H9 (cell line): ENCODE results near the gene NECTIN1. TPM values are rescaled to one million over a fixed set of nuclear protein-coding genes. Genes with fewer than 3 reads are reported as not detected.

ENCODE experiments used
- DNase-seq: peaks from one replicate; pipeline ENCODE4 v3.0.0-alpha.2; 2017
- H2AFZ ChIP-seq: one replicate; pipeline ENCODE4 v1.6.1; 2013; ENCODE audit warnings: mild to moderate bottlenecking, low read length, control low read depth, moderate library complexity
- H2AK5ac ChIP-seq: 2 replicates; pipeline ENCODE4 v1.6.1; 2013; ENCODE audit warnings: low read length, control low read depth, mixed read lengths; ENCODE audit not compliant: insufficient read length
- H2BK120ac ChIP-seq: one replicate; pipeline ENCODE4 v1.6.1; 2013; ENCODE audit warnings: low read depth, mild to moderate bottlenecking, low read length, control low read depth, inconsistent platforms; ENCODE audit not compliant: poor library complexity, severe bottlenecking
- H2BK12ac ChIP-seq: 2 replicates; pipeline ENCODE4 v1.6.1; 2013; ENCODE audit warnings: low read length, control low read depth, mixed read lengths, low read depth; ENCODE audit not compliant: insufficient read length
- H2BK15ac ChIP-seq: 2 replicates; pipeline ENCODE4 v1.6.1; 2013; ENCODE audit warnings: low read depth, low read length, control low read depth
- H2BK20ac ChIP-seq: one replicate; pipeline ENCODE4 v1.6.1; 2013; ENCODE audit warnings: low read depth, mild to moderate bottlenecking, low read length, control low read depth, inconsistent platforms; ENCODE audit not compliant: poor library complexity, severe bottlenecking
- H2BK5ac ChIP-seq: 2 replicates; pipeline ENCODE4 v1.6.1; 2013; ENCODE audit warnings: low read length, control low read depth, mixed read lengths; ENCODE audit not compliant: insufficient read length
- H3K14ac ChIP-seq: 2 replicates; pipeline ENCODE4 v1.6.1; 2013; ENCODE audit warnings: low read length, control low read depth; ENCODE audit not compliant: insufficient read depth
- H3K18ac ChIP-seq: 2 replicates; pipeline ENCODE4 v1.6.1; 2013; ENCODE audit warnings: low read depth, mild to moderate bottlenecking, mixed read lengths, low read length, control low read depth; ENCODE audit not compliant: insufficient read length
- H3K23ac ChIP-seq: 2 replicates; pipeline ENCODE4 v1.6.1; 2013; ENCODE audit warnings: low read length, control low read depth, mixed read lengths, low read depth; ENCODE audit not compliant: insufficient read length
- H3K23me2 ChIP-seq: 2 replicates; pipeline ENCODE4 v1.6.1; 2013; ENCODE audit warnings: low read depth, mild to moderate bottlenecking, mixed read lengths, low read length, control low read depth; ENCODE audit not compliant: insufficient read length, poor library complexity, severe bottlenecking
- H3K27ac ChIP-seq: 2 replicates; pipeline ENCODE4 v1.5.1; 2013; ENCODE audit warnings: low read length, control low read depth, mixed read lengths, low read depth; ENCODE audit not compliant: insufficient read length
- H3K27me3 ChIP-seq: 2 replicates; pipeline ENCODE4 v1.6.1; 2013; ENCODE audit warnings: low read length, control low read depth, inconsistent platforms; ENCODE audit not compliant: insufficient read depth
- H3K4ac ChIP-seq: 2 replicates; pipeline ENCODE4 v1.6.1; 2013; ENCODE audit warnings: low read depth, mild to moderate bottlenecking, control low read depth, inconsistent platforms, low read length, moderate library complexity
- H3K4me1 ChIP-seq: 2 replicates; pipeline ENCODE4 v1.6.1; 2013; ENCODE audit warnings: low read length, control low read depth, inconsistent platforms; ENCODE audit not compliant: insufficient read depth
- H3K4me2 ChIP-seq: 2 replicates; pipeline ENCODE4 v1.6.1; 2013; ENCODE audit warnings: low read length, control low read depth, mixed read lengths; ENCODE audit not compliant: insufficient read length, insufficient read depth
- H3K56ac ChIP-seq: 2 replicates; pipeline ENCODE4 v1.6.1; 2013; ENCODE audit warnings: low read depth, mild to moderate bottlenecking, mixed read lengths, low read length, control low read depth; ENCODE audit not compliant: insufficient read length
- H3K79me1 ChIP-seq: 2 replicates; pipeline ENCODE4 v1.6.1; 2013; ENCODE audit warnings: low read depth, mild to moderate bottlenecking, moderate library complexity, low read length, control low read depth, inconsistent platforms; ENCODE audit not compliant: insufficient read depth, poor library complexity, severe bottlenecking
- H3K79me2 ChIP-seq: 2 replicates; pipeline ENCODE4 v1.6.1; 2013; ENCODE audit warnings: low read length, control low read depth, inconsistent platforms; ENCODE audit not compliant: insufficient read depth
- H3K9ac ChIP-seq: 2 replicates; pipeline ENCODE4 v1.6.1; 2013; ENCODE audit warnings: low read length, control low read depth, mixed read lengths; ENCODE audit not compliant: insufficient read length; ENCODE audit errors: extremely low read depth
- H3K9me3 ChIP-seq: one replicate; pipeline ENCODE4 v1.6.1; 2013; ENCODE audit warnings: low read depth, low read length, inconsistent platforms; ENCODE audit not compliant: control insufficient read depth
- H3T11ph ChIP-seq: one replicate; pipeline ENCODE4 v1.6.1; 2013; ENCODE audit warnings: mild to moderate bottlenecking, low read length, control low read depth, inconsistent platforms
- H4K20me1 ChIP-seq: one replicate; pipeline ENCODE4 v1.6.1; 2013; ENCODE audit not compliant: control insufficient read depth, insufficient read length, insufficient read depth
- H4K5ac ChIP-seq: 2 replicates; pipeline ENCODE4 v1.6.1; 2013; ENCODE audit warnings: low read depth, mild to moderate bottlenecking, mixed read lengths, low read length, control low read depth; ENCODE audit not compliant: insufficient read length
- H4K8ac ChIP-seq: replicated peaks from 2 replicates; pipeline ENCODE4 v1.6.1; 2013; ENCODE audit warnings: low read length, control low read depth, mixed read lengths, low read depth; ENCODE audit not compliant: insufficient read length
- H4K91ac ChIP-seq: 2 replicates; pipeline ENCODE4 v1.6.1; 2013; ENCODE audit warnings: low read depth, mild to moderate bottlenecking, moderate library complexity, mixed read lengths, low read length, control low read depth; ENCODE audit not compliant: insufficient read length
- H3K27ac Mint-ChIP-seq, 3 experiments: 2 replicates in 2 of 3; 3 replicates in 1 of 3; pipeline ENCODE4 v1.8.0; 2020 to 2021; ENCODE audit warnings: mixed read lengths in 3 of 3, mild to moderate bottlenecking in 1 of 3, moderate library complexity in 1 of 3
- H3K27me3 Mint-ChIP-seq: 2 replicates; pipeline ENCODE4 v1.8.0; 2021; ENCODE audit warnings: low read depth, mild to moderate bottlenecking, moderate library complexity, mixed read lengths
- H3K36me3 Mint-ChIP-seq, 3 experiments: 2 replicates in 2 of 3; 3 replicates in 1 of 3; pipeline ENCODE4 v1.8.0; 2020 to 2021; ENCODE audit warnings: low read depth in 3 of 3, mixed read lengths in 3 of 3; ENCODE audit not compliant: insufficient read depth in 1 of 3
- H3K4me1 Mint-ChIP-seq, 2 experiments: 2 replicates each; pipeline ENCODE4 v1.8.0; 2020; ENCODE audit warnings: mixed read lengths in 2 of 2
- H3K4me3 Mint-ChIP-seq, 2 experiments: 2 replicates in 1 of 2; 3 replicates in 1 of 2; pipeline ENCODE4 v1.8.0; 2020 to 2021; ENCODE audit warnings: mild to moderate bottlenecking in 2 of 2, mixed read lengths in 2 of 2, moderate library complexity in 1 of 2
- H3K9me3 Mint-ChIP-seq, 2 experiments: 2 replicates in 1 of 2; 3 replicates in 1 of 2; pipeline ENCODE4 v1.8.0; 2020; ENCODE audit warnings: mild to moderate bottlenecking in 2 of 2, mixed read lengths in 2 of 2, moderate library complexity in 1 of 2
- WGBS: extraction: QIAGEN DNeasy Blood & Tissue Kit; methylation state at CpG from one replicate; pipeline ENCODE4 v1.1.7; 2013; ENCODE audit warnings: missing lambda C conversion rate, low lambda C conversion rate, mixed read lengths; ENCODE audit not compliant: insufficient read length; ENCODE audit errors: extremely low coverage; 5-methylcytosine and 5-hydroxymethylcytosine counted together
- total RNA-seq: library from RNA; stranded (reverse); gene quantifications from 2 replicates; pipeline ENCODE4 v1.2.1, GENCODE V29; 2021
- TF ChIP-seq, protein P1 (sequence below): fragments of 200-600 bp; sonication (generic); conservative IDR thresholded peaks from 3 replicates; pipeline ENCODE4 v1.8.0; 2021; ENCODE audit warnings: antibody characterized with exemption, mild to moderate bottlenecking

NECTIN1 gene
- total RNA-seq, 1 experiment from 2014 or later: 113 TPM

GRCh38 chr11:119678351-119678750, 50.6 kb downstream of the NECTIN1 start:
- Mint-ChIP-seq H3K27ac (no peak overlapping the region), H3K27me3 (peaks cover 2% of the 10 kb centered on the region; the same call in 1 of the 2 replicates), H3K4me3 (no peak overlapping the region), H3K9me3 (peaks cover 13 to 18% of the 10 kb centered on the region in 2 experiments; a peak in 4 of 5 replicates), H3K4me1 (peaks cover 13 to 26% of the 10 kb centered on the region in 2 experiments), H3K36me3 (peaks cover 59 to 70% (median 66%) of the 10 kb centered on the region in 3 experiments)
- Histone ChIP-seq H3K79me2 (no peaks in the 10 kb centered on the region; the same call in 1 of the 2 replicates), H3K27ac (no peak overlapping the region), H3K27me3 (no peaks in the 10 kb centered on the region), H3K14ac (no peak overlapping the region), H3K79me1 (peaks cover 6% of the 10 kb centered on the region), H2BK5ac (no peak overlapping the region), H3K18ac (no peak overlapping the region), H3K4me1 (no peaks in the 10 kb centered on the region), H4K20me1 (no peaks in the 10 kb centered on the region), H2BK20ac (no peak overlapping the region), H4K5ac (no peak overlapping the region), H3K56ac (no peak overlapping the region), H3T11ph (no peak overlapping the region), H3K9me3 (peaks cover 10% of the 10 kb centered on the region), H2BK12ac (no peak overlapping the region), H4K91ac (no peak overlapping the region), H2BK120ac (no peak overlapping the region), H2AFZ (no peak overlapping the region), H3K23me2 (no peaks in the 10 kb centered on the region), H3K4me2 (no peak overlapping the region), H2BK15ac (no peak overlapping the region), H3K9ac (no peak overlapping the region), H3K4ac (no peak overlapping the region), H3K23ac (no peak overlapping the region), H2AK5ac (no peak overlapping the region), H4K8ac (no peak overlapping the region)
- no peak for DNase-seq
- TF ChIP-seq, protein P1, sequence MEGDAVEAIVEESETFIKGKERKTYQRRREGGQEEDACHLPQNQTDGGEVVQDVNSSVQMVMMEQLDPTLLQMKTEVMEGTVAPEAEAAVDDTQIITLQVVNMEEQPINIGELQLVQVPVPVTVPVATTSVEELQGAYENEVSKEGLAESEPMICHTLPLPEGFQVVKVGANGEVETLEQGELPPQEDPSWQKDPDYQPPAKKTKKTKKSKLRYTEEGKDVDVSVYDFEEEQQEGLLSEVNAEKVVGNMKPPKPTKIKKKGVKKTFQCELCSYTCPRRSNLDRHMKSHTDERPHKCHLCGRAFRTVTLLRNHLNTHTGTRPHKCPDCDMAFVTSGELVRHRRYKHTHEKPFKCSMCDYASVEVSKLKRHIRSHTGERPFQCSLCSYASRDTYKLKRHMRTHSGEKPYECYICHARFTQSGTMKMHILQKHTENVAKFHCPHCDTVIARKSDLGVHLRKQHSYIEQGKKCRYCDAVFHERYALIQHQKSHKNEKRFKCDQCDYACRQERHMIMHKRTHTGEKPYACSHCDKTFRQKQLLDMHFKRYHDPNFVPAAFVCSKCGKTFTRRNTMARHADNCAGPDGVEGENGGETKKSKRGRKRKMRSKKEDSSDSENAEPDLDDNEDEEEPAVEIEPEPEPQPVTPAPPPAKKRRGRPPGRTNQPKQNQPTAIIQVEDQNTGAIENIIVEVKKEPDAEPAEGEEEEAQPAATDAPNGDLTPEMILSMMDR: no peak
- no CpG with 5 or more reads among the region's 21 CpGs for WGBS
